ENCODE data around the gene SLC23A2.
"Not testable (repeated sequence)": the region's sequence is repeated elsewhere in the genome, so short reads cannot be mapped to it uniquely, and the experiment has no call there.

The SLC23A2 gene

GRCh38 chr20:4861961-4862360, 139.3 kb downstream of the SLC23A2 start:
- H3K79me2 ChIP-seq (ENCODE audit: control insufficient read depth, insufficient read depth, low read length, unreplicated experiment): no peaks in the 10 kb centered on the region
- H2AFZ ChIP-seq (ENCODE audit: low read length, unreplicated experiment): no peak overlapping the region
- H3K4me1 ChIP-seq (ENCODE audit: control insufficient read depth, insufficient read depth, low read length, unreplicated experiment): no peaks in the 10 kb centered on the region
- peaks cover 7% of the 10 kb centered on the region; the same call in 1 of the 2 replicates for H3K36me3 ChIP-seq (ENCODE audit: insufficient read depth, low read length)
- H3K27ac ChIP-seq (ENCODE audit: low read depth, low read length): no peak overlapping the region
- H3K4me3 ChIP-seq (ENCODE audit: low read depth, low read length): no peak overlapping the region
- no peaks in the 10 kb centered on the region for H3K27me3 ChIP-seq (ENCODE audit: insufficient read depth, low read length)

- H3K27me3 ChIP-seq (ENCODE audit: insufficient read depth, low read length): no peaks in the 10 kb centered on the region
- no peak overlapping the region for H2AFZ ChIP-seq (ENCODE audit: low read length, unreplicated experiment)
- H3K4me3 ChIP-seq (ENCODE audit: low read depth, low read length): no peak overlapping the region
- H3K79me2 ChIP-seq (ENCODE audit: control insufficient read depth, insufficient read depth, low read length, unreplicated experiment): no peaks in the 10 kb centered on the region
- H3K27ac ChIP-seq (ENCODE audit: low read depth, low read length): no peak overlapping the region
- no peaks in the 10 kb centered on the region for H3K4me1 ChIP-seq (ENCODE audit: control insufficient read depth, insufficient read depth, low read length, unreplicated experiment)
- H3K36me3 ChIP-seq (ENCODE audit: insufficient read depth, low read length): peaks cover 7% of the 10 kb centered on the region; the same call in 1 of the 2 replicates
Observed at GRCh38 chr20:4858000-4858399, 143.3 kb downstream of the SLC23A2 start.

GRCh38 chr20:4856022-4856755, 145.1 kb downstream of the SLC23A2 start:
- no peaks in the 10 kb centered on the region for H3K79me2 ChIP-seq (ENCODE audit: control insufficient read depth, insufficient read depth, low read length, unreplicated experiment)
- no peaks in the 10 kb centered on the region for H3K27me3 ChIP-seq (ENCODE audit: insufficient read depth, low read length)
- H3K27ac ChIP-seq (ENCODE audit: low read depth, low read length): no peak overlapping the region
- no peaks in the 10 kb centered on the region for H3K36me3 ChIP-seq (ENCODE audit: insufficient read depth, low read length)
- H3K4me3 ChIP-seq (ENCODE audit: low read depth, low read length): no peak overlapping the region
- H3K4me1 ChIP-seq (ENCODE audit: control insufficient read depth, insufficient read depth, low read length, unreplicated experiment): no peaks in the 10 kb centered on the region
- H2AFZ ChIP-seq (ENCODE audit: low read length, unreplicated experiment): no peak overlapping the region

GRCh38 chr20:4855555-4855954, 145.8 kb downstream of the SLC23A2 start:
- no peak overlapping the region for H3K27ac ChIP-seq (ENCODE audit: low read depth, low read length)
- no peaks in the 10 kb centered on the region for H3K79me2 ChIP-seq (ENCODE audit: control insufficient read depth, insufficient read depth, low read length, unreplicated experiment)
- no peaks in the 10 kb centered on the region for H3K4me1 ChIP-seq (ENCODE audit: control insufficient read depth, insufficient read depth, low read length, unreplicated experiment)
- H3K4me3 ChIP-seq (ENCODE audit: low read depth, low read length): no peak overlapping the region
- H2AFZ ChIP-seq (ENCODE audit: low read length, unreplicated experiment): no peak overlapping the region
- H3K27me3 ChIP-seq (ENCODE audit: insufficient read depth, low read length): no peaks in the 10 kb centered on the region
- no peaks in the 10 kb centered on the region for H3K36me3 ChIP-seq (ENCODE audit: insufficient read depth, low read length)

- H3K4me3 ChIP-seq (ENCODE audit: low read depth, low read length): no peak overlapping the region
- no peaks in the 10 kb centered on the region for H3K4me1 ChIP-seq (ENCODE audit: control insufficient read depth, insufficient read depth, low read length, unreplicated experiment)
- H3K79me2 ChIP-seq (ENCODE audit: control insufficient read depth, insufficient read depth, low read length, unreplicated experiment): no peaks in the 10 kb centered on the region
- no peak overlapping the region for H2AFZ ChIP-seq (ENCODE audit: low read length, unreplicated experiment)
- no peaks in the 10 kb centered on the region for H3K27me3 ChIP-seq (ENCODE audit: insufficient read depth, low read length)
- no peaks in the 10 kb centered on the region for H3K36me3 ChIP-seq (ENCODE audit: insufficient read depth, low read length)
- H3K27ac ChIP-seq (ENCODE audit: low read depth, low read length): no peak overlapping the region
Observed at GRCh38 chr20:4855097-4855496, 146.2 kb downstream of the SLC23A2 start.

GRCh38 chr20:4854561-4854901, 146.8 kb downstream of the SLC23A2 start:
- H3K4me1 ChIP-seq (ENCODE audit: control insufficient read depth, insufficient read depth, low read length, unreplicated experiment): no peaks in the 10 kb centered on the region
- no peaks in the 10 kb centered on the region for H3K79me2 ChIP-seq (ENCODE audit: control insufficient read depth, insufficient read depth, low read length, unreplicated experiment)
- no peak overlapping the region for H3K4me3 ChIP-seq (ENCODE audit: low read depth, low read length)
- no peak overlapping the region for H2AFZ ChIP-seq (ENCODE audit: low read length, unreplicated experiment)
- no peaks in the 10 kb centered on the region for H3K36me3 ChIP-seq (ENCODE audit: insufficient read depth, low read length)
- H3K27me3 ChIP-seq (ENCODE audit: insufficient read depth, low read length): no peaks in the 10 kb centered on the region
- H3K27ac ChIP-seq (ENCODE audit: low read depth, low read length): no peak overlapping the region

- H3K27ac ChIP-seq (ENCODE audit: low read depth, low read length): no peak overlapping the region
- H3K36me3 ChIP-seq (ENCODE audit: insufficient read depth, low read length): no peaks in the 10 kb centered on the region
- no peak overlapping the region for H2AFZ ChIP-seq (ENCODE audit: low read length, unreplicated experiment)
- H3K4me3 ChIP-seq (ENCODE audit: low read depth, low read length): no peak overlapping the region
- no peaks in the 10 kb centered on the region for H3K4me1 ChIP-seq (ENCODE audit: control insufficient read depth, insufficient read depth, low read length, unreplicated experiment)
- no peaks in the 10 kb centered on the region for H3K27me3 ChIP-seq (ENCODE audit: insufficient read depth, low read length)
- H3K79me2 ChIP-seq (ENCODE audit: control insufficient read depth, insufficient read depth, low read length, unreplicated experiment): no peaks in the 10 kb centered on the region
Observed at GRCh38 chr20:4853757-4854560, 147.4 kb downstream of the SLC23A2 start.

GRCh38 chr20:4853004-4853403, 148.3 kb downstream of the SLC23A2 start:
- Histone ChIP-seq H3K4me3 (ENCODE audit: low read depth, low read length) (no peak overlapping the region), H3K79me2 (ENCODE audit: control insufficient read depth, insufficient read depth, low read length, unreplicated experiment) (no peaks in the 10 kb centered on the region), H3K27ac (ENCODE audit: low read depth, low read length) (no peak overlapping the region), H3K4me1 (ENCODE audit: control insufficient read depth, insufficient read depth, low read length, unreplicated experiment) (no peaks in the 10 kb centered on the region), H3K27me3 (ENCODE audit: insufficient read depth, low read length) (no peaks in the 10 kb centered on the region), H2AFZ (ENCODE audit: low read length, unreplicated experiment) (no peak overlapping the region), H3K36me3 (ENCODE audit: insufficient read depth, low read length) (no peaks in the 10 kb centered on the region)

- H2AFZ ChIP-seq (ENCODE audit: low read length, unreplicated experiment): no peak overlapping the region
- no peaks in the 10 kb centered on the region for H3K36me3 ChIP-seq (ENCODE audit: insufficient read depth, low read length)
- H3K27me3 ChIP-seq (ENCODE audit: insufficient read depth, low read length): no peaks in the 10 kb centered on the region
- no peak overlapping the region for H3K4me3 ChIP-seq (ENCODE audit: low read depth, low read length)
- no peaks in the 10 kb centered on the region for H3K4me1 ChIP-seq (ENCODE audit: control insufficient read depth, insufficient read depth, low read length, unreplicated experiment)
- H3K27ac ChIP-seq (ENCODE audit: low read depth, low read length): no peak overlapping the region
- H3K79me2 ChIP-seq (ENCODE audit: control insufficient read depth, insufficient read depth, low read length, unreplicated experiment): no peaks in the 10 kb centered on the region
Observed at GRCh38 chr20:4850960-4851359, 150.3 kb downstream of the SLC23A2 start.

GRCh38 chr20:4848829-4849228, 152.5 kb downstream of the SLC23A2 start:
- not testable (repeated sequence) for H3K4me1 ChIP-seq (ENCODE audit: control insufficient read depth, insufficient read depth, low read length, unreplicated experiment); H3K27me3 ChIP-seq (ENCODE audit: insufficient read depth, low read length); H3K27ac ChIP-seq (ENCODE audit: low read depth, low read length); H3K4me3 ChIP-seq (ENCODE audit: low read depth, low read length); H2AFZ ChIP-seq (ENCODE audit: low read length, unreplicated experiment); H3K79me2 ChIP-seq (ENCODE audit: control insufficient read depth, insufficient read depth, low read length, unreplicated experiment); H3K36me3 ChIP-seq (ENCODE audit: insufficient read depth, low read length)

GRCh38 chr20:4848041-4848440, 153.3 kb downstream of the SLC23A2 start:
- H2AFZ ChIP-seq (ENCODE audit: low read length, unreplicated experiment): no peak overlapping the region
- no peaks in the 10 kb centered on the region for H3K36me3 ChIP-seq (ENCODE audit: insufficient read depth, low read length)
- H3K27me3 ChIP-seq (ENCODE audit: insufficient read depth, low read length): no peaks in the 10 kb centered on the region
- no peak overlapping the region for H3K27ac ChIP-seq (ENCODE audit: low read depth, low read length)
- no peak overlapping the region for H3K4me3 ChIP-seq (ENCODE audit: low read depth, low read length)
- H3K79me2 ChIP-seq (ENCODE audit: control insufficient read depth, insufficient read depth, low read length, unreplicated experiment): no peaks in the 10 kb centered on the region
- no peaks in the 10 kb centered on the region for H3K4me1 ChIP-seq (ENCODE audit: control insufficient read depth, insufficient read depth, low read length, unreplicated experiment)

Measured in ACC112 (cell line).